ENCODE results near the gene STRN3.
A peak's percentile ranks its signal among the peaks of the same experiment; 100 is the strongest.
"Not testable (repeated sequence)": the region's sequence is repeated elsewhere in the genome, so short reads cannot be mapped to it uniquely, and the experiment has no call there.

The STRN3 gene

GRCh38 chr14:30903285-30904124 lies 122.7 kb downstream of the STRN3 start:
- DNase-seq, result no peak

DNA sequence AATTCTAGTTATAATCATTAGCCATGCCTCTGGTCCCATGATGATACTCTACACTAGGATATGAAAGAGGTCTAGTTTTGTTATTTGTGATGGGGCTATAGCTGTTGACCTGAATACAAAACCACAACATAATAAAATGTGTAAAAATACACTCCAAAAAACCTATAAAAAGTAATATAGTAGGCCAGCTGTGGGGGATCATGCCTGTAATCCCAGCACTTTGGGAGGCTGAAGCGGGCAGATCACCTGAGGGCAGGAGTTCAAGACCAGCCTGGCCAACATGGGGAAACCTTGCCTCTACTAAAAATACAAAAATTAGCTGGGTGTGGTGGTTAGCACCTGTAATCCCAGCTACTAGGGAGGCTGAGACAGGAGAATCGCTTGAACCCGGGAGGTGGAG lies 129.1 kb downstream of the STRN3 start:
- DNase-seq, result not testable (repeated sequence)

DNA sequence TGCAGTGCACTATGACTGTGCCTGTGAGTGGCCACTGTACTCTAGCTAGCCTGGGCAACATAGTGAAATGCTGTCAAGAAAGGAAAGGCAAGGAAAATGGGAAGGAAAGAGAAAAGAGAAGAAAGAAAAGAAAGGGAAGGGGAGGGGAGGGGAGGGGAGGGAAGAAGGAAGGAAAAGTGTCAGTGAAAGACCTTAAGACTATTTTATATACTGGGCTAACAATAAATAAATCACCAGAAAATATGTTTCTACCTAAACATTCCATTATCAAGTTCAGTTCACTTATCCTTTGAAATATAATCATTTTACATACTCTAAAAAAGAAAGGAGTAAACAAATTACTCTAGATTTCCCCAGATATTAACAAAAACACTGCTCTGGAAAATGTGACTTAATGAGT lies 129.7 kb downstream of the STRN3 start:
- no peak for DNase-seq

- no peak for DNase-seq
Measured at GRCh38 chr14:30894923-30895515, 131.2 kb downstream of the STRN3 start.

GRCh38 chr14:30893819-30894218 lies 132.4 kb downstream of the STRN3 start:
- no peak for DNase-seq

DNA sequence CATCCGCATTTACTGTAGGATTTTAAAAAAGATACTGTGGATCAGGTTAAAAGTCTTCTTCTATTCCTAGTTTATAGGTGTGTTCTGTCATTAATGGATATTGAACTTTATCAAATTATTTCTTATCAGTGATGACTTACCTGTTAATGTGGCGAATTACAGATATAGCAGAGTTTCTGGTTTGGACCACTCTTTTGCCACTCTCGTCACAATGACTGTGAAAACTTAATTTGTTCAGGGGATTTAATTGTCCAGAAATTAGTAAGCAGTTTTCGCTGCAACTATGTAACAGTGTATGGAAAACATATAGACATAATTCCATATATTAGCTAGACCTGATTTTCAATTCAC lies 137.0 kb downstream of the STRN3 start:
- DNase-seq, result no peak

DNA sequence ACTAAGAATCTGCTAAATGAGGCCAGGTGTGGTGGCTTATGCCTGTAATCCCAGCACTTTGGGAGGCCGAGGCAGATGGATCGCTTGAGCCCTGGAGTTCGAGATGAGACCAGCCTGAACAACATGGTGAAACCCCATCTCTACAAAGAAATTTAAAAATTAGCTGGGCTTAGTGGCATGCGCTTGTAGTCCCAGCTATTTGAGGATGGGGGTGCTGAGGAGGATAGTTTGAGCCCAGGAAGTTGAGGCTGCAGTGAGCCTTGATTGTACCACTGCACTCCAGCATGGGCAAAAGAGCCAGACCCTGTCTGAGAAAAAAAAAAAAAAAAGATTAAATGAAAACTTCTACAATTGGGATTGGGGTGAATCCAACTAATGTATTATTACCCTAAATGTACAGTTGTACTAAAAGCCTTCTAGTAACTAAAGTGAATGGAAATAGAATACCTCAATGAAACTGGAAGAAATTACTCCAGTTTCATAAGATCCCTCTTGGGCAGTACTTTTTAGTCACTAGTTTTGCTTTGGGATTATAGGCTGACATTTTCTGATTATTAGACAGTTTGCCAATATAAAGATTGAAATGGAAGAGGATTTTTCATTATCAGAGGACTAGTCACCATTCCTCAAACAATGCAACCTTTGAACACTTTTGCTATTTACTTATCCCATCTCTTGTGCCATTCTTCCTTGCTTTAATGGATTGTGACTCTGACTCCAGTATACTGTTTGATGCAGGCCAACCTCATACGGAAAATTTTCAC lies 137.5 kb downstream of the STRN3 start:
- no peak for DNase-seq

DNA sequence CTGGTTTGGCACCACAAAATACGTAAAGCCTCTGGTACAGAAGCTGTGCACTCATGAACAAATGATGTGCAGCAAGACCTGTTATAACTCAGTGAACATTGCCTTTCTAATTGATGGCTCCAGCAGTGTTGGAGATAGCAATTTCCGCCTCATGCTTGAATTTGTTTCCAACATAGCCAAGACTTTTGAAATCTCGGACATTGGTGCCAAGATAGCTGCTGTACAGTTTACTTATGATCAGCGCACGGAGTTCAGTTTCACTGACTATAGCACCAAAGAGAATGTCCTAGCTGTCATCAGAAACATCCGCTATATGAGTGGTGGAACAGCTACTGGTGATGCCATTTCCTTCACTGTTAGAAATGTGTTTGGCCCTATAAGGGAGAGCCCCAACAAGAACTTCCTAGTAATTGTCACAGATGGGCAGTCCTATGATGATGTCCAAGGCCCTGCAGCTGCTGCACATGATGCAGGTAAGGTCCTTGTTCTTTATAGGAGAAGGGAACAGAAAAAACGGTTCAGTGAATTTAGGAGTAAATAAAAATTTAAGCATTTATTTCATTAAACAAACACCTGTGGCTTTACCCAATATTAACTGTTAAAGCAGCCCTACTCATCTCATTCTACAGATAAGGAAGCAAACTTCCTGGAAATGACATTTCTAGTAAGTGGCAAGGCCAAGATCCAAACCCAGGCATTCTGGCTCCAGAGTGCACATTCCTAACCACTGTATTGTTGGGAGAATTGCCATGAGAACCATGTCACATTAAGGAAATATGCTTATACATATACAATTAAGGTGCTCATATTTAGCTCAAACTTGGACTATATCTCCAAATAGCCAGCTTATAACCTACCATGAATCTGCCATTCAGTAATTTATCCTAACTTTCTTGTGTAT lies 140.1 kb downstream of the STRN3 start:
- DNase-seq, result no peak

DNA sequence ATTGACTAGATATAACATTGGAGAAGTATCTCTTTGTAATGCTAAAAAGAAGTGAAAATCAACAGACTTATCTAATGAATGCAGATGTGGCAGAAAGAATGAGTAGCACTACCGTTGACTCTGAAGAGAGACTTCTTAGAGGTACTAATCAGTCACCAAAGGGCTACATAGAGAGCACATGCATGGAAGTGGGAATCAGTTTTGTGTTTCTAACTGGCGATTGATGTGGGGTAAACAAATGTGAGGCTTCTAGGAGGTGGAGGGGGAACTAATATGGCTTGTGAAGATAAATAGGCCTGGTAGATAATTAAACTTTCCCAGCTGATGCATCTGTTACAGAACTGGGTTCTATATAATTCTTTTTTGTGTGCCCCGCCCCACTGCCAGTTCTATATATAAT lies 141.3 kb downstream of the STRN3 start:
- DNase-seq, result no peak

DNA sequence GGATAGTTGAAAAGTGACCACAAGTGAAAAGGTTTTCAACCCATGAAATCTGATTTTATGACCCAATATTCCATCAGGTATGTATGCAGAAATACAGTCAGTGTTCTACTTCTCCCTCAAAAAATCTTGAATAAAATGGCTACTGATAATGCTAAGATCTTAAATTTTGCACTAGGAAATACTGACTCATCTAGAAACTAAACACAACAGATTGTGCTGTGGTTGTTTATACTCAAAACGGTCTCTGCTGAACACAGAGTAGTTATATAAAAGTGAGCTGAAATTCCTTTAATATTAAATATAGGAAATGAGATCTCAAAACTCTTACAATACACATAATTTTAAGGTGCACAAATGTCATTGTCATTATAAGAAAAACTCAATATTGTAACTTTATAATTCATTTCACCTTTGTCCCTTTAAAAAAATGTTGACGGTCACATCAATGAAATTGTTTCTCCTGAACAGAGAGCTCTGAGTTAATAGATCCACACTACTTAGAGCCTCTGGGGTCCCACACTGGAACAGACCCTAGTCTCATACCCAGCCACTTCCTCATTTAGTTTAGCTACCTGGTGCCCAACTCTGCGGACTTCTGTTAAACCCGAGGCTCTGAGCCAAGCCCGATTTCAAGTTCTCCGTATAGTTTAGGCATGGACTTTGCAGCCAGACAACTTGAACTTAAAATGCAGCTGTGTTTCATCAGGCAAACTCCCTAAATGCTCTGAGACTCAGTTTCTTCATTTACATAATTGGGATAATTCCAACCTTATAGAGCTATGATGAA lies 142.5 kb downstream of the STRN3 start:
- no peak for DNase-seq

DNA sequence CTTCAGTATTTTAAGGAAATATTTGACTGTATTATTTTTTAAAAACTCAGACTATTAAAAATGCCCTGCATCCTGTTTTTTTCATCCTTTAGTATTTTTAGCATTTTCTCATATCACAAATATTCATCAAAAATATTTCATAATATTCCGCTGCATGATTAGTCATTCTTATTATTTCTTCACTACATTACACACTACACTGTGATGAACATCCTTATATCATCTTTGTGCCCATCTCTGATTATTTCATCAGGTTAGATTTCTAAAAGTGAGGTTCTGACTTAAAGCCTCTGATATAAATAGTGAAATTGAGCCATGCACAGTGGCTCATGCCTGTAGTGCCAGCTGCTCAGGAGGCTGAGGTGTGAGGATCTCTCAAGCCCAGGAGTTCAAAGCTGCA lies 143.7 kb downstream of the STRN3 start:
- no peak for DNase-seq

- DNase-seq, result no peak
Measured at GRCh38 chr14:30876692-30877091, 149.5 kb downstream of the STRN3 start.

- no peak for DNase-seq
Measured at GRCh38 chr14:30875788-30876053, 150.5 kb downstream of the STRN3 start.

GRCh38 chr14:30874999-30875787 lies 151.0 kb downstream of the STRN3 start:
- peak; percentile 47 for DNase-seq

- DNase-seq, result peak; percentile 79
Measured at GRCh38 chr14:30874120-30874998, 151.8 kb downstream of the STRN3 start, which contains the start of gene COCH. Gene COCH, plus strand, starts transcription at chr14:30874559. Its CDS starts 380 bp downstream, at chr14:30874939.

DNA sequence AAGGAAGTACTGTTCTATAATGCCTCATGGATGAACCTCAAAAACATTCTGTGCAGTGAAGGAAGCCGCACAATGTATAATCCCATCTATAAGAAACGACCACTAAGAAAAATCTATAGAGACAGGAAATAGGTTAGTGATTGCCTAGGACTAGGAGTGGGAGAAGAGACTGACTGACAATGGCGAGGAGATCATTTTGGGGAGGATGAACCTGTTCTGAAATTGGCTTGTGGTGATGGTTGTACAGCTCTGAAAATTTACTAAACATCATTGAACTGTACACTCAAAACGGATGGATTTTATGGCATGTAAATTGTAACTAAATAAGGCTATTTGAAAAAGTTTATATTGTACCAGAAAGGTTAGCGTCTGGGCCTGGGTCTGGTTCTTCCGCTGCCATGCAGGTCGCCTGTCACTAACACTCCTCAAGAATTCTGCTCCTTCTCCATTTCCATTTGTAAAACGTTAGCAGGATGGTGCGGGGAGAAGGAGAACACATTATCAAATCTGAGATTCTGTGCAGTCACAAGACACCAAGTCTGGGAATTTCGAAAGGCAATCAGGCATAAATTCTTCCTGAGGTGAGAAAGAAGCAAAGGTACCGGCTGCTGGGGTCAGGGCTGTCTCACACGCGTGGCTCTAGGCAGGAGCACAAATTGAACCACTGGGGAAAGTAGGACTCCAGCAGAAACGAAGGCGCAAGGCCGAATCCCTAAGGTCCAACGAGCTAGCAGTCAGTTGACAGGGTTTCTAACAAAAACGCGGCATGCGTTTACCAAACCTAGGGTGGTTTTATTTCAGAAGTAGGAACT lies 152.7 kb downstream of the STRN3 start:
- DNase-seq, result peak; percentile 50

DNA sequence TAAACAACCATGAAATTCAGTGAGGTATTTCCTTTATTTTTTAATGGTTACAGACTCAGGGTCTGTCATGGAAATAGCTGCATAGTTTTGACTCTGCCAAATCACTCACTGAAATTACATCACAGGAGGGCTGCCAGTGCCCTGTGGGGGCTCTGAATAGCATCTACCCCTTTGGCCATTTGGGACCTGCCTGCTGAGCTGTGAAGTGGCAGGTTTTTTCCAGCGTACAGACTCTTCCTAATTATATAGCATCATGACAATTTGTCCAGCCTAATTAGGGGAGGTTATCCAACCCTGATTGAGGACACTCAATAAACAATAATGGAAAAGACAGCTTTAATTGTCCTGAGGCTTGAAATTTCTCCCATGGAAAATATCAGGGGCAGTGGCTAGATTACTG lies 153.6 kb downstream of the STRN3 start:
- DNase-seq, result no peak

- DNase-seq, result no peak
Measured at GRCh38 chr14:30869551-30870155, 156.5 kb downstream of the STRN3 start.

GRCh38 chr14:30868736-30869135 lies 157.4 kb downstream of the STRN3 start:
- no peak for DNase-seq

All from NCI-H2171 treated with DMSO at 0.1 percent for 48 hours (cell line).